Gastroesophageal sphincter (tissue), 4 donors: ENCODE results near the gene KAT8. TPM values are rescaled to one million over a fixed set of nuclear protein-coding genes. Genes with fewer than 3 reads are reported as not detected.

ENCODE experiments used
- ATAC-seq: fragments of 150-250 bp; one replicate; pipeline ENCODE4 v1.9.1; 2016; ENCODE audit warnings: mild to moderate bottlenecking, moderate library complexity
- H3K27ac ChIP-seq, 4 donors: fragments of 200-600 bp; sonication (generic) in 3 of 4; 1 replicate in 3 of 4; 2 replicates in 1 of 4; pipeline ENCODE4 v1.5.1; 2016 to 2019
- H3K27me3 ChIP-seq: fragments of 200-600 bp; sonication (generic); one replicate; pipeline ENCODE4 v1.5.1; 2019
- H3K36me3 ChIP-seq, 2 donors: fragments of 200-600 bp; sonication (generic); one replicate each; pipeline ENCODE4 v1.5.1; 2019; ENCODE audit warnings: control low read depth in 1 of 2
- H3K4me1 ChIP-seq, 3 donors: fragments of 200-600 bp; sonication (generic); 1 replicate in 2 of 3; 2 replicates in 1 of 3; pipeline ENCODE4 v1.5.1; 2016 to 2019; ENCODE audit warnings: control low read depth in 2 of 3
- H3K4me3 ChIP-seq, 2 donors: fragments of 200-600 bp; sonication (generic); one replicate each; pipeline ENCODE4 v1.5.1; 2019; ENCODE audit warnings: mild to moderate bottlenecking in 1 of 2, moderate library complexity in 1 of 2
- H3K9me3 ChIP-seq, 3 donors: fragments of 200-600 bp; sonication (generic); one replicate each; pipeline ENCODE4 v1.5.1; 2017 to 2019; ENCODE audit warnings: control low read depth in 2 of 3
- EP300 ChIP-seq: sonication (generic); formaldehyde crosslinking; IDR thresholded peaks from one replicate; pipeline ENCODE4 v1.6.1; 2017; ENCODE audit warnings: antibody characterized with exemption, mild to moderate bottlenecking
- POLR2A ChIP-seq, 2 donors: fragments of 450-650 bp; IDR thresholded peaks; one replicate each; pipeline ENCODE4 v1.6.1; 2017; ENCODE audit warnings: antibody characterized with exemption in 2 of 2, mild to moderate bottlenecking in 2 of 2, moderate library complexity in 1 of 2
- POLR2AphosphoS5 ChIP-seq: sonication (generic); formaldehyde crosslinking; IDR thresholded peaks from one replicate; pipeline ENCODE4 v1.6.1; 2017; ENCODE audit warnings: antibody characterized with exemption
- WGBS, 2 donors: methylation state at CpG; one replicate each; pipeline ENCODE4 v1.1.5; 2018; ENCODE audit warnings: low coverage in 1 of 2; 5-methylcytosine and 5-hydroxymethylcytosine counted together
- small RNA-seq, 4 donors: library from RNA; depleted of rRNA; stranded (forward); fragments of <200 nt; gene quantifications; one replicate each; pipeline ENCODE3, GENCODE V24; 2016
- total RNA-seq, 4 donors: library from RNA; depleted of rRNA; stranded (reverse); fragments of >200 nt; gene quantifications; one replicate each; pipeline ENCODE4 v1.1.0, GENCODE V29; 2016
- TF ChIP-seq, protein P1 (sequence below), 4 experiments: fragments of 200-600 bp in 2 of 4; fragments of 450-650 bp in 2 of 4; sonication (generic) in 1 of 4; IDR thresholded peaks; one replicate each; pipeline ENCODE4 v1.5.1; 2017 to 2019; ENCODE audit warnings: antibody characterized with exemption in 4 of 4, mild to moderate bottlenecking in 2 of 4, moderate library complexity in 2 of 4

Gene KAT8
- total RNA-seq, 4 donors from 2014 or later, result 65.6 to 81.4 (median 72.3) TPM

DNA sequence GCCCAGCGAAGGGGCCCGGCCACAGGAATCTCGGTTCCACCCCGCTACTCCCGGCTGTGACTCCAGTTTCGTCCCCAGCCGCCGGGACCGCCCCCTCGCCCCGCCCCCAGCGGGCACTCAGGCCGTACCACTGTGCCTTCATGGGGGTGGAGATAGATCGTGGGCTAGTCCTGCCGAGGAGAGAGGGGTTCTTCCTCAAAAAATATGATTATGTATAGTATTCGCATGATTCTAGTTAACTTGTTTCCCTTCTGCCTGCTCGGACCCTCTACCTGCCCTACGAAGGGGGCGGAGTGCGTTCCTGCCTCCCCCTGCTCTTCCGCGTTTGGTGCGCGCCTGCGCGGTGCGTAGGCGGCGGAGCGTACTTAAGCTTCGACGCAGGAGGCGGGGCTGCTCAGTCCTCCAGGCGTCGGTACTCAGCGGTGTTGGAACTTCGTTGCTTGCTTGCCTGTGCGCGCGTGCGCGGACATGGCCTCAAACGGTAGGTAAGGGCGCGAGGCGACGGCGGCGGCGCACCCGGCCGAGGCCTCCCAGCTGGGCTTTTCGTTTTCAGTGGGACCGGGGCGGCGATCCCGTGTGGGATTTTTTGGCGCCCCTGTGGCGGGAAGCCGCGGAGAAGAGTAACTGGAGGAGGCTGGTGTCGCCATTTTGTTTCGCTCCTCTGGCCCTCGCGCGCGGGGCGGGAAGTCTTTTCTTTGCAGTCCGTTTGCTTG lies 62.4 kb downstream of the KAT8 start, which contains the start of gene FUS:
FUS (plus strand) TSS at position 393 of the 713 bp plus-strand sequence; CDS start at position 469, 76 bp downstream.
- H3K27ac ChIP-seq, result peak within 1 kb of the TSS; percentile 86 to 99 (median 96)
- no peaks in the 10 kb centered on the region for H3K27me3 ChIP-seq
- H3K36me3 ChIP-seq, result peaks cover 3 to 28% of the 10 kb centered on the region in 2 donors
- TF ChIP-seq EP300 (no peak), POLR2AphosphoS5 (peak; percentile 100), POLR2A (IDR thresholded peaks at IDR 0.05) (peak; percentile 99 to 100)
- TF ChIP-seq, protein P1, sequence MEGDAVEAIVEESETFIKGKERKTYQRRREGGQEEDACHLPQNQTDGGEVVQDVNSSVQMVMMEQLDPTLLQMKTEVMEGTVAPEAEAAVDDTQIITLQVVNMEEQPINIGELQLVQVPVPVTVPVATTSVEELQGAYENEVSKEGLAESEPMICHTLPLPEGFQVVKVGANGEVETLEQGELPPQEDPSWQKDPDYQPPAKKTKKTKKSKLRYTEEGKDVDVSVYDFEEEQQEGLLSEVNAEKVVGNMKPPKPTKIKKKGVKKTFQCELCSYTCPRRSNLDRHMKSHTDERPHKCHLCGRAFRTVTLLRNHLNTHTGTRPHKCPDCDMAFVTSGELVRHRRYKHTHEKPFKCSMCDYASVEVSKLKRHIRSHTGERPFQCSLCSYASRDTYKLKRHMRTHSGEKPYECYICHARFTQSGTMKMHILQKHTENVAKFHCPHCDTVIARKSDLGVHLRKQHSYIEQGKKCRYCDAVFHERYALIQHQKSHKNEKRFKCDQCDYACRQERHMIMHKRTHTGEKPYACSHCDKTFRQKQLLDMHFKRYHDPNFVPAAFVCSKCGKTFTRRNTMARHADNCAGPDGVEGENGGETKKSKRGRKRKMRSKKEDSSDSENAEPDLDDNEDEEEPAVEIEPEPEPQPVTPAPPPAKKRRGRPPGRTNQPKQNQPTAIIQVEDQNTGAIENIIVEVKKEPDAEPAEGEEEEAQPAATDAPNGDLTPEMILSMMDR (IDR thresholded peaks at IDR 0.05), result peak in 1 of 4 experiments; percentile 9
- 0% methylated on average over 15 of the region's 69 CpGs; no CpG with 5 or more reads in 1 of the 2 donors for WGBS, 2 donors
- peak within 1 kb of the TSS; percentile 79 to 99 for H3K4me3 ChIP-seq
- peaks cover 0 to 48% (median 30%) of the 10 kb centered on the region in 3 donors for H3K4me1 ChIP-seq
- H3K9me3 ChIP-seq, result no peaks in the 10 kb centered on the region
- ATAC-seq, result peak; percentile 87

Small RNA genes lying within 50 kb of the gene (small RNA-seq; reads per million reads assigned to genes)
- gene AC009088.4 (0 reads per million in 4 donors), gene NDUFA3P6 (0 reads per million in 4 donors)

Other genes starting within 250 kb of the KAT8 start
- gene BCL7C, start 223.6 kb upstream of the KAT8 start, total RNA-seq, result 10 to 100 TPM; 39.2 to 48.7 (median 42.0) TPM
- 10 to 100 TPM in 1 of 4 donors, 1 to 10 TPM in 3; 5.1 to 14.6 (median 6.2) TPM for gene CTF1, start 221.1 kb upstream of the KAT8 start, total RNA-seq
- gene FBXL19, start 194.1 kb upstream of the KAT8 start, total RNA-seq, result 10 to 100 TPM in 3 of 4 donors, 1 to 10 TPM in 1; 10.0 to 23.5 (median 11.9) TPM
- gene ORAI3, start 168.6 kb upstream of the KAT8 start, total RNA-seq, result 10 to 100 TPM; 23.7 to 51.5 (median 40.0) TPM
- 10 to 100 TPM in 2 of 4 donors, 1 to 10 TPM in 2; 5.5 to 12.9 (median 10.1) TPM for gene SETD1A, start 159.9 kb upstream of the KAT8 start, total RNA-seq
- gene HSD3B7, start 132.5 kb upstream of the KAT8 start, total RNA-seq, result 10 to 100 TPM; 10.1 to 26.2 (median 16.0) TPM
- gene STX1B, start 107.0 kb upstream of the KAT8 start, total RNA-seq, result 1 to 10 TPM in 2 of 4 donors, under 1 TPM in 1, not detected in 1; 0.54 to 3.3 (median 1.9) TPM
- gene STX4, start 84.1 kb upstream of the KAT8 start, total RNA-seq, result 10 to 100 TPM; 32.2 to 40.6 (median 37.2) TPM
- 10 to 100 TPM in 3 of 4 donors, 1 to 10 TPM in 1; 8.6 to 22.5 (median 12.6) TPM for gene ZNF668, start 43.4 kb upstream of the KAT8 start, total RNA-seq
- gene ZNF646, start 43.2 kb upstream of the KAT8 start, total RNA-seq, result 10 to 100 TPM; 10.9 to 16.9 (median 13.6) TPM
- 1 to 10 TPM in 3 of 4 donors, under 1 TPM in 1; 0.25 to 4.4 (median 2.6) TPM for gene PRSS53, start 28.7 kb upstream of the KAT8 start, total RNA-seq
- 100 to 1,000 TPM in 3 of 4 donors, 10 to 100 TPM in 1; 93.6 to 119 (median 107) TPM for gene VKORC1, start 22.9 kb upstream of the KAT8 start, total RNA-seq
- 10 to 100 TPM; 26.5 to 70.2 (median 39.8) TPM for gene BCKDK, start 9.3 kb upstream of the KAT8 start, total RNA-seq
- gene PRSS8, start 18.1 kb downstream of the KAT8 start, total RNA-seq, result 1 to 10 TPM in 1 of 4 donors, not detected in 3; 4.1 TPM
- 10 to 100 TPM in 1 of 4 donors, 1 to 10 TPM in 2, under 1 TPM in 1; 0.17 to 15.3 (median 3.7) TPM for gene PRSS36, start 32.4 kb downstream of the KAT8 start, total RNA-seq
- 10 to 100 TPM; 12.5 to 69.9 (median 40.0) TPM for gene FUS, start 62.5 kb downstream of the KAT8 start, total RNA-seq
- 10 to 100 TPM in 2 of 4 donors, 1 to 10 TPM in 2; 3.9 to 21.8 (median 11.3) TPM for gene PYCARD, start 85.1 kb downstream of the KAT8 start, total RNA-seq
- gene TRIM72, start 96.5 kb downstream of the KAT8 start, total RNA-seq, result under 1 TPM in 2 of 4 donors, not detected in 2; under 0.01 to 0.08 TPM
- gene PYDC1, start 99.5 kb downstream of the KAT8 start, total RNA-seq, result under 1 TPM in 1 of 4 donors, not detected in 3; 0.93 TPM
- 10 to 100 TPM in 2 of 4 donors, 1 to 10 TPM in 2; 5.4 to 21.4 (median 12.7) TPM for gene ITGAM, start 142.3 kb downstream of the KAT8 start, total RNA-seq
- 1 to 10 TPM; 1.2 to 7.5 (median 2.4) TPM for gene ITGAX, start 237.5 kb downstream of the KAT8 start, total RNA-seq